Ishikawa (cell line): ENCODE results near the gene MUL1.

Experiments used
- CEBPB ChIP-seq: IDR thresholded peaks from 2 replicates; pipeline ENCODE4 v1.6.1; 2012
- EGR1 ChIP-seq: IDR thresholded peaks from 2 replicates; pipeline ENCODE4 v1.6.1; 2012
- EP300 ChIP-seq: IDR thresholded peaks from 2 replicates; pipeline ENCODE4 v1.6.1; 2012; ENCODE audit warnings: borderline replicate concordance
- FOXM1 ChIP-seq: IDR thresholded peaks from 2 replicates; pipeline ENCODE4 v1.6.1; 2012; ENCODE audit warnings: low read depth, borderline replicate concordance
- MAX ChIP-seq: IDR thresholded peaks from 2 replicates; pipeline ENCODE4 v1.6.1; 2012
- NFIC ChIP-seq: IDR thresholded peaks from 2 replicates; pipeline ENCODE4 v1.6.1; 2012
- RAD21 ChIP-seq: IDR thresholded peaks from 2 replicates; pipeline ENCODE4 v1.6.1; 2012; ENCODE audit warnings: low read depth
- TAF1 ChIP-seq: IDR thresholded peaks from 2 replicates; pipeline ENCODE4 v1.6.1; 2012; ENCODE audit warnings: low read depth, mild to moderate bottlenecking
- TEAD4 ChIP-seq: IDR thresholded peaks from 2 replicates; pipeline ENCODE4 v1.6.1; 2012
- USF1 ChIP-seq: IDR thresholded peaks from 2 replicates; pipeline ENCODE4 v1.6.1; 2012
- ZBTB7A ChIP-seq: IDR thresholded peaks from 2 replicates; pipeline ENCODE4 v1.6.1; 2012; ENCODE audit warnings: low read depth
- TF ChIP-seq, protein P1 (sequence below): IDR thresholded peaks from 2 replicates; pipeline ENCODE4 v1.6.1; 2012; ENCODE audit warnings: low read depth, mild to moderate bottlenecking

DNA sequence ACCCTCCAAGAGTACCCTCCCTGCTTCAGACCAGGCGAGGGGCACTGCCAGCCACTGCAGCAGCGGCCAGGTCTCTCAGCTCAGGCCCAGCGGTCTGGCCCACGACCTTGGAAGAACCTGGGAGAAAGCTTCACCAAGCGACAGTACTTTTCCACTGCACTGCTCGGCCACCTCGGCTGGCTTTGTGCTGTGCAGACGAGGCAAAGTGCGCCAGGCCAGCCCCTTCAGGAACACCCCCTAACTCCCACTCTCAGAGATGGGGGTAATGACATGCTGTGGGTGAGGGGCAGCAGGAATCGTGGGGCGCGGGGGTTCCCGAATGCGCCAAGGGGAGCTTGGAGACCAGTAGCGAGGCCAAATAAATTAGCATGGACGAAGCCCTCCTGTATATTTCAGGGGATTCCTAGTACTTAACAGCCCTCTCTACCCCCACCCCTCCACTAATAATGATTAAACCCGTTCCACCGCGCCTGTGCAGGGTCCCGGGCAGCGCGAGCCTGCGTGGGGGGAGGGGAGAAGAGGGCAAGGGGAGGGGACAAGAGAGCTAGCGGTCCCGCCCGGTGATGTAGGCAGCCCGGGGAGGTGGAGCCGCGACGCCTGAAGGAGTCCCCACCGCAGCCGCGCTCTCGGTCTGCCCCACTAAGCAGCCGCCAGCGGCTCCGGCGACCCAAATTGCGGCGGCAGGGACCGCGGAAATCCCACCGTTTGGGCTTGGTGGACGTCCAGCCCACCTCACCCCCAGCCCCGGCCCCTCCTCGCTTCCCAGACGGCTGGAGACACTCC is 44.2 kb upstream of the MUL1 start, which contains the start of gene FAM43B:
- TF ChIP-seq TAF1 = no peak
- TF ChIP-seq TEAD4 = no peak
- TF ChIP-seq NFIC = no peak
- no peak for TF ChIP-seq RAD21
- no peak for TF ChIP-seq EP300
- TF ChIP-seq MAX = no peak
- TF ChIP-seq EGR1 = no peak
- TF ChIP-seq, protein P1, sequence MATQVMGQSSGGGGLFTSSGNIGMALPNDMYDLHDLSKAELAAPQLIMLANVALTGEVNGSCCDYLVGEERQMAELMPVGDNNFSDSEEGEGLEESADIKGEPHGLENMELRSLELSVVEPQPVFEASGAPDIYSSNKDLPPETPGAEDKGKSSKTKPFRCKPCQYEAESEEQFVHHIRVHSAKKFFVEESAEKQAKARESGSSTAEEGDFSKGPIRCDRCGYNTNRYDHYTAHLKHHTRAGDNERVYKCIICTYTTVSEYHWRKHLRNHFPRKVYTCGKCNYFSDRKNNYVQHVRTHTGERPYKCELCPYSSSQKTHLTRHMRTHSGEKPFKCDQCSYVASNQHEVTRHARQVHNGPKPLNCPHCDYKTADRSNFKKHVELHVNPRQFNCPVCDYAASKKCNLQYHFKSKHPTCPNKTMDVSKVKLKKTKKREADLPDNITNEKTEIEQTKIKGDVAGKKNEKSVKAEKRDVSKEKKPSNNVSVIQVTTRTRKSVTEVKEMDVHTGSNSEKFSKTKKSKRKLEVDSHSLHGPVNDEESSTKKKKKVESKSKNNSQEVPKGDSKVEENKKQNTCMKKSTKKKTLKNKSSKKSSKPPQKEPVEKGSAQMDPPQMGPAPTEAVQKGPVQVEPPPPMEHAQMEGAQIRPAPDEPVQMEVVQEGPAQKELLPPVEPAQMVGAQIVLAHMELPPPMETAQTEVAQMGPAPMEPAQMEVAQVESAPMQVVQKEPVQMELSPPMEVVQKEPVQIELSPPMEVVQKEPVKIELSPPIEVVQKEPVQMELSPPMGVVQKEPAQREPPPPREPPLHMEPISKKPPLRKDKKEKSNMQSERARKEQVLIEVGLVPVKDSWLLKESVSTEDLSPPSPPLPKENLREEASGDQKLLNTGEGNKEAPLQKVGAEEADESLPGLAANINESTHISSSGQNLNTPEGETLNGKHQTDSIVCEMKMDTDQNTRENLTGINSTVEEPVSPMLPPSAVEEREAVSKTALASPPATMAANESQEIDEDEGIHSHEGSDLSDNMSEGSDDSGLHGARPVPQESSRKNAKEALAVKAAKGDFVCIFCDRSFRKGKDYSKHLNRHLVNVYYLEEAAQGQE = no peak
- no peak for TF ChIP-seq USF1
- no peak for TF ChIP-seq CEBPB
- TF ChIP-seq ZBTB7A = no peak
- TF ChIP-seq FOXM1 = no peak
